Right hindlimb (tissue), 1 donor: Measurements from ENCODE around the gene VTN.
A peak's percentile ranks its signal among the peaks of the same experiment; 100 is the strongest.

ENCODE experiments used
- DNase-seq: peaks from one replicate; pipeline ENCODE4 v3.0.0-alpha.2; 2018

Gene VTN, protein sequence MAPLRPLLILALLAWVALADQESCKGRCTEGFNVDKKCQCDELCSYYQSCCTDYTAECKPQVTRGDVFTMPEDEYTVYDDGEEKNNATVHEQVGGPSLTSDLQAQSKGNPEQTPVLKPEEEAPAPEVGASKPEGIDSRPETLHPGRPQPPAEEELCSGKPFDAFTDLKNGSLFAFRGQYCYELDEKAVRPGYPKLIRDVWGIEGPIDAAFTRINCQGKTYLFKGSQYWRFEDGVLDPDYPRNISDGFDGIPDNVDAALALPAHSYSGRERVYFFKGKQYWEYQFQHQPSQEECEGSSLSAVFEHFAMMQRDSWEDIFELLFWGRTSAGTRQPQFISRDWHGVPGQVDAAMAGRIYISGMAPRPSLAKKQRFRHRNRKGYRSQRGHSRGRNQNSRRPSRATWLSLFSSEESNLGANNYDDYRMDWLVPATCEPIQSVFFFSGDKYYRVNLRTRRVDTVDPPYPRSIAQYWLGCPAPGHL

DNA sequence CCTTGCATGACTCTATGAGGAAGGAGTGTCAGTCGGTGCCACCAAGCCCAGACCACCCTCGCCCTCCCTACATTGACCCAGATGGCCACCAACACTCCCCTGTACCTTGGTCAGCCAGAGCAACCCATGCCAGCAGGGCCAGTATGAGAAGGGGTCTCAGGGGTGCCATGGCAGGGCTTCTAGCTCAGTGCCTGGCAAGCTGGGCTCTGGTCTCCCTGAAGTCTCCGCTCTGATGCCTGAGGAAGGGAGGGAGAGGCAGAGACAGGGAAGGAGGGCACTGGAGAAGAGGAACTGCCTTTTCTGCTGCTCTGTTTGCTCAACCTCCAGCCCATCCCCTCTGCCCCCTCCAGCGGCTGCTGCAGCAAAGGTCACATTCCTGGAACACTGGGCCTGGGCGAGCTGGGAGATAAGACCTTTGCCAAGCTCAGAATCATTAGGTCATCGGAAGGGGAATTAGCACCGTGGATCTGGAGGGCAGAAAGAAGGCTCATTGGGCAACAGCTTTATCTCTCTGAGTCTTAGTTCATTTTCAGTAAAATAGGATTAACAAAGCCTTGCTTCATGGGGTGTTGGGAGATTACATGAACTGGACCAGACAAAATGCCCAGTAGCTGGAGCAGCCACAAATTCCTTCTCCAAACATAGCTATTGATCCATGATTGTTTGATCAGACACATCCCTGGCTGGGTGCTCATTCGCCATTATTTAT, at the start of gene VTN:
Gene VTN (minus strand): TSS at position 273 of the 709 bp plus-strand sequence. CDS start 104 bp downstream, at position 169.
- no peak for DNase-seq

DNA sequence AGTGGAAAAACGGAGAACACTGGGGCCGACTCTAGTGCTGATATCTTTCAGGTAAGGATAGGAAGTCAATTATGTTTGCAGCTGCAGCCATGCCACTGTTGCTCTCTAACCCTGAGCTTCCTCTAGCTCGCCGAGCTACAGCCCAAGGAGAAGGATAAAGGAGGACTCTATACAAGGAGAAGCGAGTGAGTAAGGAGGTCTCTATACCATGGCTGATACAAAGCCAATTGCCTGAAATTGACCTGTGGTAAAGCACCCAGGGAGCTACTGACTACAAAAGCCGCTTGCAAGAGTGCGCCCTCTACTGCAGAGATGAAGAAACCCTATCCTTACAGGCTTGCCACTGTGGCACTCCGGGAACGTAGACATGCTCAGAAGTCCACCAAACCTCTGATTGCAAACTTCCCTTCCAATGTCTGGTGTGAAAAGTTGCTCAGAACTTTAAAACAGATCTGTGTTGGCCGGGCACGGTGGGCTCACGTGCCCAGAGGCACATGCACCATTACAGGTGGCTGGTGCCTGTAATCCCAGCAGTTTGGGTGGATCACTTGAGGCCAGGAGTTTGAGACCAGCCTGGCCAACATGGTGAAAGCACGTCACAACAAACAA, 46.7 kb upstream of the VTN start:
- DNase-seq, result no peak

DNA sequence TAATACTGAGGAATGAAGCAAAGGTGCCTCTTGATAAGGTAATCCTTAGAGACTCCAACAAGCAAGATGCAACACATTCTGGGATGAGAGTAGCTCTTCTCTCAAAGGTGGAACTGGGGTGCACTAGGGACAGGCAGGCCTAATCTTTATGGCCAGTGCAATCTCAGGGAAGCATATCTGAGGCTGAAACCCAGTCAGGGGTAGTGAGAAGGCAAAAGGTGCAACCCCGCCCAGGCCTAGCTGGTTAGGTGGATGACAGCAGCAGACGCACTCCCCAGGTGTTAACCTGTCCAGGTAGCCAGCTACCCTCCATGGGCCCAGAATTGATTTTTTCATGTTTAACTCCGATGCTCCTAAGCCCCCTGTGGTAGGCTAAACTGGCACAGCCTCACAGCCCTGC, 45.8 kb upstream of the VTN start:
- no peak for DNase-seq

DNA sequence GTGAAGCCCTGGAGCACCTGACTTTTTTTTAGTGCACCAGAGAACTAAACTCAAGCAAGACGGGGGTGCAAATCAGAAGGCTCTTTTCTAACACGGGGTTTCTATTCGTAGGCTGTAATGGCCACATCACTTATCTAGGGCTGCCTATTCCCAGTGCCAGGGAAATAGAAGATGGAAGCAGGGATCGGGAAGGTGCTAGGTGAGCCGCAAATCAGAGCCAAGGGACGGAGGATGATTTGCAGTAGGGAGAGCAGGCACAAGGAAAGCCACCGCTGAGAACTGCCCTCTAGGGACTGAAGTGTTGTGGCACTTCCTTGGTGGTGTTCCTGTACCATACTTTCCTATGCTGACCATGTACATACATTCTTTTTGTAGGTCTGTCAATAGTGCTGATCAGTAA, 43.7 kb upstream of the VTN start:
- no peak for DNase-seq

DNA sequence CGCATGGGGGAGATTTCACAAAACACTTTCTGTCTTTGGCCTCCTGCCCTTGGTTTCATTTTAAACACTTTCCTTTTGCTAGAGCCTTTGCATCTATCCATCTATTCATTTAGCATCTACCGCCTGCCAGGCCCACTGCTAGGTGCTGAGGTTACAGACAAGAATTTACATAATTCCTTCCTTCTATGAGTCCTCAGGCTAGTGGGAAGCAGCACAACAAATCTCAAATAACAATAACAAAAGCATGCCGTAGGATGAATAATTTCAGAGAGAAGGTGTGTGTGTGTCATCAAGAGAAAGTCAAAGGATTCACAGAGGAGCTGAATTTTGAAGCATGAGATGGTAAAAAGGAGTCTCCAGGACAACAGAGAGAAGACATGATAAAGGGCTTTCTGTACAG, 42.0 kb upstream of the VTN start:
- DNase-seq, result no peak

DNA sequence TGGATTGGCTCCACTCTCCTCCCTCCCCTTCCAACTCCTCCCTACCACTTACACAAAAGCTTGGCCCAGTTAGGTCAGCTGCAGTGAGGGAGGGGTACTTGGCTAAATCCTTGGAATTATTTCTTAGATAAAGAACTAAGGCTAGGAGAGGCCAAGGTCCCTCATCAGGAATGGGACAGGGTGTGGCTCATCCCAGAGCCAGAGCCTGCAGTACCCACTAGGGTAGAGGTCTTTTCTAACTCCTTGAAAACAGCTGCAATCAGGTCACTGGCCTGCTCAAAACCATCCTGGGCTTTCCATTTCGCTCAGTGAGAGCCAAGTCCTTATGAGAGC, 37.8 kb upstream of the VTN start:
- DNase-seq, result no peak

DNA sequence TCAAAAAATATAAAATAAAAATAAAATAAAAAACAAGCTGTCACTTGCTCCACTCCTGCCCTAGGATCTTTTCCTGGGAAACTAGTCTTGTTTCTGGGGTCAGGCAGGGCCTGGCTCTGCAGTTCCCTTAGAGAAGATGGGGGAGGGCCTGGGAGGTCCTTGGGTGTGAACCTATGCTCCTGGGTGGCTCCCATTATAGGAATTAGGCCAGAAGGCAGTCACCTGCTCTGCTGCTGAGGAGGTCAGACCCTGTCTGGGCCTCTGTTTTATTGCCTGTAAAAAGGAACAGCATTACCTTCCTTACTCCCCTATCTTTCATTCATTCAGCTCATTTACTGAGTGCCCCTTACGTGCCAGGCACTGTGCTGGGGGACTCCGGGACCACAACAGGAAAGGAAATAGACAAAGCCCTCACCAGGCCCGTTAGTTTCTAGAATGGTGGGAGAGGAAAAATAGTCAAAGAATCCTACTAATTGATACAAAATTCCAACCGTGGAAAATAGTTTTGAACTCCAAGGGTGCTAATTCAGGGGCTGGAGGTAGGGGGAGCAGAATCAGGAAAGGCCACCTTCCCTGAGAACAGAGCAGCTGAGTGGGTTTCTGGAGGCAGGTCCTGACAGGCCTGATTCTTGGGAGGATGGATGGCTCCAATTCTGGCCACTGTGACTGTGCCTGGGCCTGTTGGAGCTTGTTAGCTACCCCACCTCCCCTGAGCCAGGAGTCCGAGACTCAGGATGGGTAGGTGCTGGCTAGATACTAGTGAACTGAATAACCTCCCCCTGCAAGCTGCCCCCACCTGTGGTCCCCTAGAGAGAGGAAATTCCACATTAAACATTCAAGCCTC, 37.2 kb upstream of the VTN start:
- DNase-seq, result no peak

DNA sequence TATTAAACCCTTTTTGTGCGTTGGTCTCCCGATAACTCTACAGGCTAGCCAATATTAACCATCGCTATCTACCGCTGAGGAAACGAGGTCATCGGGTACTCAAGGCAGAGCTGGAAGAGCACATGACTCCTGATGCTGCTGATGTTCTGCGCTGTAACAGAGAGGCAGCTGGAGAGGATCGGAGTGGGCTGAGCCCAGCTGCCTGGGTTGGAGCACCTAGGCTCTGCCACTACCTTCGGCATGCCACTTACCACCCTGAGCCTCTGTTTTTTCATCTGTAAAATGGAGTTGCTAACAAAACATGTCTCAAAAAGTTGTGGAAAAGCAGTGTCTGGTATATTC, 36.3 kb upstream of the VTN start:
- DNase-seq, result no peak

DNA sequence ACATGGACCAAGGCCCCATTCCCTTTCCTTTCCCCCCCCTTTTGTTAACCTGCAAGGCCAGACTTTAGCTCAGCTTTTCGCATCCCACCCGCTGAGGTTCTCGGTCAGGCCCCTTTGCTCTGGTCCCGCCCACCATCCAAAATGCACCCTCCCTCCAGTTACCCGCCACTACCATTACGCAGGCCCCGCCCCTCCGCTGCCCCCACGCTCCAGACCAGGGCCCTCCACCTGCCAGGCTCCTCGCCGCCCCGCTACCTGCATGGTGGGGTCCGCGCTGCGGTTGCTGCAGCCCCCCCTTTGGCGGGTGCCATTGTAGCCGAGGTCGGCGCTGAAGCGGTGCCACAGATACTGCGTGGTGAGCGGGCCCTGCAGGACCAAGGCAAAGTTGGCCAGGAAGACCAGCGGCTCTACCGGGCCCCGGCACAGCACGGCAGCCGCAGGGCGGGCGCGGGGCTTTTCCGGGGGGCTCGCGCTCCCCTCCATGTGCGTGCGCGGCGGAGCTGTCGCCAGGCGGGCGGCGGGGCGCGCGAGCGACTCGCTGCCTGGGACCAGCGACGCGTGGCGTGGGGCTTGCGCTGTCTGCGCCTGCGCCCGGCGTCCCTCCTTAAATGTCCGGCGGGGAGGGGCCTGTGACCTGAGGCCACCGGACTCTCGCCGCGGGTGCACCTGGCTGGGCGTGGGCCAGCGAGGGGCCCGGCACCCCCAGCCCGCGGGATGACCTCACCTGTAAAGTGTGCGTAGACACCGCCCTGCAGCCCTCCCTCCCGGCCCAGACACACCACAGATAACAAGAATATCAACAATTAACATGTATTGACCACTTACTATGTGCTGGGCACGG, 35.7 kb upstream of the VTN start, which contains the start of gene SLC46A1:
Gene SLC46A1 (minus strand): TSS at position 581 of the 841 bp plus-strand sequence. CDS start 98 bp downstream, at position 483.
- peak; percentile 79 for DNase-seq

DNA sequence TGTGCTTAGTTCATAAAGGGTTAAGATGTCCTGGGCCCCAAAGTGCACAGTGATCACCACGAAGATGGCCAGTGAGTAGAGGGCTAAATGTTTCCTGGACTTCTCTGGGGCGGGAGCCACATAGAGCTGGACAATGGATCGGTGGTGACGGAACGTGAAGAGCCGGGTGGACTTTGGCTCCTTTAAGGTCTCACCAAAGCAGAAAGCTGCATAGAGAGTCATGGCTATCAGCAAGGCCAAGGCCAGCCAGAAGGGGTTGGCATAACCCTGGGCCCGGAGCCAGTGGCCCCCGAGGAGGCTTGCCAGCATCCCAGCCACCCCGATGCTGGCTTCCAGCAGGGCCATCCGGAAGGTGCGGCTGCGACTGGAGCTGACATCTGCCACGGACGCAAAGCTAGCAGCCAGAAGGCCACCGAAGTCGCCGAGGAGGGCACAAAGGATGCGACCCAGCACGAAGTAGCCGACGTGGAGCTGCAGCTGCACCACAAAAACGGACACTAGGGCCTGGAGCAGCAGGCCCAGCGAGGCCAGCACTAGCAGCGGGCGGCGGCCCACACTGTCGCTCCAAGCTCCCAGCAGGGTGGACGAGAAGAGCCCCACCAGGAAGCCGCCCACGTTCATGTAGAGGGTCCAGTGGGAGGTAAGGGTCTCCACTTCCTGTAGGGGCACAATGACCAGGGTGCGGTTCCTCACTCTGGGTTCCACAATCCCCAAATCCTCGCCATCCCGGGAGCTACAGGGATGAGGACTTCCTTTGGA, 34.9 kb upstream of the VTN start:
- no peak for DNase-seq

DNA sequence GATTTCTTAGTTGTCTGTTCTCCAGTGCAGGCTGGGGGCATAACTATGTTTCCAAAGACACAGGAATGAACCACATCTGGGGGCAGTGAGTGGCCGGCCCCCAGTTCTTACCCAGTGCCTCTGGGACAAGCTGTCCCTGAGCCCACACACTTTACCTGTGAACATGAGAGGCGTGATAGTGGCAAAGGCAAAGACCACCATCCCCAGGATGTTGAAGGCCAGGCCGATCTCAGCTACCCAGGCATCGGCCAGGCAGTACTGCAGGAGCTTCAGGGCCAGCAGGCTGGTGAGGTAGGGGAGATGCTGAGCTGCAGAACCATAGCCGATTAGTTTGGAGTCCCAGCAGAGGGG, 34.3 kb upstream of the VTN start:
- DNase-seq, result no peak

DNA sequence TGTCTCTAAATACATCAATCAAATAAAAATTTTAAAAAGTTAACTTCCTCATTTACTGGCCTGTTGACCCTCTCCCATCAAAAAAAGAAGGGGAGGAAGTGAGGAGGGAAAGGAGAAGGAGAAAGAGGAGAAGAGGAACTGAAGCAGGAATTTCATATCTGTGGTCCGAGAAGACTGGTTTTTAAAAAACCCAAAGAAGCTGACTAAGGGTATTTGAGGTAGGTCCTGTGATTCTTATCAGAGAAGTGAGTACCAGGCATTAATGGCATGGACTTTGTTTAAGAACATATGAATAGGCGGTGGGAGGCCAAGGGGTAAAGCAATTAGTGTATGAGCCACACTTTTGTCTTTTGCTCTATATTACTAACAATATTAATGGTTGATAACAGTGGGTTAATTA, 33.9 kb upstream of the VTN start:
- DNase-seq, result no peak

DNA sequence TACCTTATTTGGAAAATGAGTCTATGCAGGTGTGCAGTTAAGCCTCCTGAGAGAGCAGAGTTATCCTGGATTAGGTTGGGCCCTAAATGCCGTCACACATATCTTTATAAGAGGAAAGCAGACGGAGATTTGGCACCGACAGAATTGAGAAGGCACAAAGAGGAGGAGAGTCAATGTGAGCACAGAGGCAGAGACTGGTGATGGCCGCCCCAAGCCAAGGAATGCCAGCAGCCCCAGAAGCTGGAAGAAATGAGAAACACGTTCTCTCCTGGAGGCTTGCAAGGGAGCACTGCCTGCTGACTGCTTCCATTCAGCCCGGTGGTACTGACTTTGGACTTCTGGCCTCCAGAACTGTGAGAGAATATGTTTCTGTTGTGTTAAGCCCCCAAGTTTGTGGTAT, 32.7 kb upstream of the VTN start:
- DNase-seq, result no peak

DNA sequence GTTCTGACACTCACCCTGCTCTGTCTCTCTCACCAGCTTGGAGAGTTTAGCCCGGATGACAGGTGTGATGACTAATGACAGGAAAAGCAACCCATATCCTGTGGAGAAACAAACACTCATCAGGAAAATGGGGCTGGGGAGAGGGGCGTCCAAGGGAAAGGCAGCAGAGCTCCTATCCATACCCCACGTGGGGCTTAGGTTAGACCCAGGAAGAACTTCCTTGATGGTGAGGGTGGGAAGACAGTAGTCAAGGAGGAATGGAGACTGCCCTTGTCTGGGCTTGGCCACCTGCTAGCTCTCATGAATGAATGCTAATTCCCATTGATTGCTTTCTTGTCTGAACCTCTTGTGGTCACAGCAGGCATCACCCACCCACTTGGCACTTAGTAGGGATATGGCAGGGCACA, 32.1 kb upstream of the VTN start:
- DNase-seq, result no peak

DNA sequence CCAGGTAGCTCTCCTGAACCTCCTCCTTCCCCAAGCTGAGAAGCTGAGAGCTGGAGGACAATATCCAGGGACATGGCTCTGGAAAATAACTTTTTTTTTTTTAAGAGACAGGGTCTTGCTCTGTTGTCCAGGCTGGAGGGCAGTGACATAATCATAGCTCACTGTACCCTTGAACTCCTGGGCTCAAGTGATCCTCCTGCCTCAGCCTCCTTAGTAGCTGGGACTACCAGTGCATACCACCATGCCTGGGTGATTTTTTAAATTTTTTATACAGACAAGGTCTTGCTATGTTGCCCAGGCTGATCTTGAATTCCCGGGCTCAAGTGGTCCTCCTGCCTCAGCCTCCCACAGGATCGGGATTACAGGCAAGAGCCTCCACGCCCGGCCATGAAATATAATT, 29.7 kb upstream of the VTN start:
- no peak for DNase-seq

DNA sequence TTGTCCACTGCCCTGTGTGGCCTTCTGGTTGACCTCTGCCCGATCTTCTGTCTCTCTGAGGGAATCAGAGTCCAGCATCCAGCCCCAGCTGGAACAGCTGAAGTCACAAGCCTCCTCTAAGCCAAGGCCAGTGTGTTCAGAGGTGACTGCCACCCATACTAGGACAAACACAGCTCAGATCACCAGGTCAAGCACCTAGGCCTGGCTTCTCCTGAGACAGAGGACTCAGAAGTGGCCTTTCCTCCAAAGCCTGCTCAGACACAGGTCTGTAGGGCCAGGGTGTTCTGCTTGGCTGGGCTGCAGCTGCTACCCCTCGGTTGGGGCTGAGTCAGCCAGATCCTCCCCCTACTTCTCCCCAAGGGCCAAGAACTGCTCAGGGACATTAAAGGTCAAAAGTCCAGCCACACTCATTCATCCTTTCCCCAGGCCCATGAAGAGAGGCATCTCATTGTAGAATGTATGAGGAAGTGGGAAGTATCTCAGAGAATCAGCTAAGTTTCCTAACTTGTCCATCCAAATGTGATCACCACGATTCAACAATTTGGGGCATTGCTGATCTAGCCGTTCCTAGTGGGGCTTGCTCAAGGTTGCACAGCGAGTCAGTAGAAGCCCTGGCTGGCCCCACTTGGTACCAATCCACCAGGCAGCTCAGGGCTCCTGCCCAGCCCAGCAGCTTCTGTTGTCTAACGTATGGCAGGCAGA, 28.3 kb upstream of the VTN start:
- DNase-seq, result no peak

DNA sequence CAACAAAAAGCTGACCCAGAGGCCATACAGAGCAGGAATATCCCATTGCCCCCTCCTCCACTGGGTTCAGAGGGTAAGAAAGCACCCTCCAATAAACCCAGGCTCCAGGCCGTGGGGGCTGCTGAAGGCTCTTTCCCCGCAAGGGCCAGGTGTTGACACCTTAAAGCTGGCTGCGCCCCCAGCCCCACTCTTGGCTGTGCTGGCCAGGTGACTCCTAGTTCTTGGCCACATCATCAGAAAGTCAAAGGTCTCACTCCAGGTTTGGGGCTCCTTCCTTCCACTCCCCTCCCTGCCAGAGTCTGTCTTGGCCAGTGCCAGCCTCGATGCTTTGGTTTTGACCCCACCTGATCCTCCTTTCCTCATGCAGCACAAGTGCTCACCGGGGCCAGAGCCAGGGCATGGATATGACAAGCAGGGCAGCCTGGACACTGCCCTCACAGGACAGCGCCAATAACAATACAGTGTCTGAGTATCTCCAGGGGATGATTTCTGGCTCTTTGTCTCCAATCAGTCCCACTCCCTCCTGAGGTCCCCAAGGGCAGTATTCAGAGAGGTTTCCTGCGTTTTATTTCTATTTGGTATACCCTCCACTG, 27.7 kb upstream of the VTN start:
- DNase-seq, result no peak

DNA sequence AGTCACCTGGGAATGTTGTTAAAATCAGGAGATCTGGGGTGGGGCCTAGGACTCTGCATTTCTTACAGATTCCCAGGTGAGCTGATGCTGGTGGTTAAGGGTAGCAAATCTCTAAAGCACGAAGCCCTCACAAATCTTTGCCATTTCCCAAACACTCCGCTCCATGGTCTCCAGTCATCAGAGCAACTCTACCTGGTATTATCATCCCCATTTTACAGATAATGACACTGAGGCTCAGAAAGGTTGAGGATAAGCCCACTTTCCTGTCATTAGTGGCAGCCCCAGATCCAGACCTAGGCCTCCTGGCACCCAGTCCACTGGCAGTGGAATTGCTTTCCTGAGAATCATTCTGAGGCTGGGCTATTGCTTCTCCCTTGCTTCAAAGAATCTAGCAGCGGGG, 27.2 kb upstream of the VTN start:
- DNase-seq, result no peak

DNA sequence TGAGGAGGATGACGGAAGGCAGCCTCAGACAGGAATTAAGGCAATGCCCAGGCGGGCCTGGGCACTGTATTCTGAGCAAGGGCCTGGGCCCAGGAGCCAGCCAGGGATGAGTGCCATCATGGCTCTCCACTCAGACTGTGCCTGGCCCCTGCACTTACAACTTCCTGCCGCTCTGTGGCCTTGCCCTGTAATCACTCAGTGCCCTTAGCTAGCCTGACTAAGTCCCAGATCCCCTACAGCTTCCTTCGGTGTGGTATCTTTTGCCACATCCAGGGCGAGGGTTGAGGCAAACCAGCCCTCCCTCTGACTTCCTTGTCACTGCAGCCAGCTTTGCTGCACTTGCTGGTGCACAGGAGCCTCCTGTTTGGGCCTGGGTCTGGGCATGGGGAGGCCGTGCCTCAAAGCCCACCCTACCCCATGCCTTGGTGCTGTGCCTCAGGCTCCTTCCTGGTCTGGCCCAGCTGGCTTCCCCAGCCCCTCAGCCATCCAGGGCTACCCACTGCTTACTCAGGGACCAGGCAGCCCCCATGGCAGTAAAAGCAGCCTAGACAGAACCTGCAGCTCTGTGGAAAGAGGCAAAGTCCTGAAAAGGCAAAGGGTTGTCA, 26.6 kb upstream of the VTN start:
- no peak for DNase-seq

DNA sequence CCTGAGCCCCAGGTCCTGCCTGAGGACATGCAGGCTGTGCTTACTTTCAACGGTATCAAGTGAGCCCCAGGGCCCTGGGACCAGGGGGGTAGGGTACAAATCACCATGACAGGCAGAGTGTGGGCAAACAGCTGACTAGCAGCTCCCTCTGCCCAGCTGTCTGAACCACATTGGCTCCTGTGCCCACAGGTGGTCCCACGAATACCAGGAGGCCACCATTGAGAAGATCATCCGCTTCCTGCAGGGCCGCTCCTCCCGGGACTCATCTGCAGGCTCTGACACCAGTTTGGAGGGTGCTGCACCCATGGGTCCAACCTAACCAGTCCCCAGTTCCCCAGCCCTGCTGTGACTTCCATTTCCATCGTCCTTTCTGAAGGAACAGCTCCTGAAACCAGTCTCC, 25.9 kb upstream of the VTN start:
- DNase-seq, result no peak
